HCT116 (cell line): ENCODE data around the gene NDUFC1. TPM values are rescaled to one million over a fixed set of nuclear protein-coding genes. Genes with fewer than 3 reads are reported as not detected.

Source experiments
- ATAC-seq: fragments of 200-7000 bp; cut with Tn5 transposase; 2 replicates; pipeline ENCODE4 v1.9.1; 2020; ENCODE audit warnings: mild to moderate bottlenecking, moderate library complexity
- BruUV-seq: library from RNA; stranded (reverse); fragments of 400-500 nt; replicated peaks from 2 replicates; lab custom pipeline; 2021; lab: Mats Ljungman, UMichigan
- CTCF ChIA-PET: fragments of 300-600 bp; sonication (Branson Sonifier 250); formaldehyde crosslinking; loops from one replicate; lab custom pipeline; 2021; ENCODE audit warnings: antibody characterized with exemption; lab: Charles Lee
- POLR2A ChIA-PET: fragments of 300-600, 350-600 bp; sonication (Branson Sonifier 250); formaldehyde crosslinking; loops from one replicate; lab custom pipeline; 2021; ENCODE audit warnings: antibody characterized with exemption; lab: Charles Lee
- RAD21 ChIA-PET, 2 experiments: fragments of 300-600 bp; sonication (Branson Sonifier 250); formaldehyde crosslinking; loops; one replicate each; lab custom pipeline; 2023; ENCODE audit warnings: low total read pairs in 2 of 2; ENCODE audit not compliant: uncharacterized antibody in 2 of 2, unreplicated experiment in 2 of 2, low non-redundant PET in 1 of 2; lab: Charles Lee
- DNase-seq: peaks from one replicate; pipeline ENCODE4 v3.0.0-alpha.2; 2010; ENCODE audit warnings: low read depth, low spot score
- H2AFZ ChIP-seq: fragments of 200-600 bp; shearing (Covaris generic), sonication (generic); 2 replicates; pipeline ENCODE4 v1.6.1; 2017; ENCODE audit warnings: low read depth, mixed run types, mixed read lengths, antibody characterized with exemption, low read length; ENCODE audit not compliant: poor library complexity, severe bottlenecking
- H3K27ac ChIP-seq: 2 replicates; pipeline ENCODE4 v1.5.1; 2012; ENCODE audit warnings: low read depth, low read length
- H3K27me3 ChIP-seq: fragments of 200-600 bp; sonication (generic); 2 replicates; pipeline ENCODE4 v1.6.1; 2016; ENCODE audit warnings: mixed run types, low read length, mixed read lengths; ENCODE audit not compliant: insufficient read depth
- H3K36me3 ChIP-seq, 2 experiments: fragments of 200-500 bp in 1 of 2; fragments of 200-600 bp in 1 of 2; sonication (Bioruptor generic) in 1 of 2; sonication (generic) in 1 of 2; 2 replicates each; pipeline versions ENCODE4 v1.5.1 to v1.6.1; 2014 to 2016; ENCODE audit warnings: low read length in 2 of 2, inconsistent platforms in 1 of 2, mixed read lengths in 1 of 2, mixed run types in 1 of 2; ENCODE audit not compliant: insufficient read depth in 2 of 2, control insufficient read depth in 1 of 2
- H3K4me1 ChIP-seq, 2 experiments: fragments of 200-600 bp in 1 of 2; sonication (generic) in 1 of 2; 2 replicates each; pipeline versions ENCODE4 v1.5.1 to v1.6.1; 2012 to 2017; ENCODE audit warnings: low read length in 2 of 2, inconsistent platforms in 1 of 2, mild to moderate bottlenecking in 1 of 2, mixed read lengths in 1 of 2, mixed run types in 1 of 2, moderate library complexity in 1 of 2; ENCODE audit not compliant: insufficient read depth in 2 of 2, control insufficient read depth in 1 of 2
- H3K4me2 ChIP-seq: fragments of 200-600 bp; sonication (generic); 2 replicates; pipeline ENCODE4 v1.6.1; 2017; ENCODE audit warnings: mixed run types, low read length, mixed read lengths
- H3K4me3 ChIP-seq, 2 experiments: fragments of 200-600 bp in 1 of 2; sonication (generic) in 1 of 2; replicated peaks in 1 of 2; 2 replicates each; pipeline ENCODE4 v1.5.1; 2011 to 2016; ENCODE audit warnings: low read length in 2 of 2, control low read depth in 1 of 2, low read depth in 1 of 2, mild to moderate bottlenecking in 1 of 2, mixed read lengths in 1 of 2, mixed run types in 1 of 2
- H3K79me2 ChIP-seq: fragments of 200-600 bp; sonication (generic); 2 replicates; pipeline ENCODE4 v1.6.1; 2017; ENCODE audit warnings: mild to moderate bottlenecking, mixed run types, low read length, moderate library complexity, mixed read lengths; ENCODE audit not compliant: insufficient read depth
- H3K9ac ChIP-seq: fragments of 200-600 bp; sonication (generic); 2 replicates; pipeline ENCODE4 v1.6.1; 2016; ENCODE audit warnings: low read length, mixed read lengths
- H3K9me2 ChIP-seq: fragments of 200-600 bp; sonication (generic), shearing (Covaris generic); 2 replicates; pipeline ENCODE4 v1.6.1; 2017; ENCODE audit warnings: mixed run types, mild to moderate bottlenecking, moderate library complexity; ENCODE audit not compliant: insufficient read depth
- H3K9me3 ChIP-seq, 2 experiments: fragments of 200-500 bp in 1 of 2; fragments of 200-600 bp in 1 of 2; sonication (Bioruptor generic) in 1 of 2; sonication (generic) in 1 of 2; 2 replicates each; pipeline ENCODE4 v1.6.1; 2014 to 2017; ENCODE audit warnings: low read length in 2 of 2, mixed read lengths in 2 of 2, inconsistent platforms in 1 of 2, low read depth in 1 of 2, mild to moderate bottlenecking in 1 of 2, mixed run types in 1 of 2, moderate library complexity in 1 of 2; ENCODE audit not compliant: control insufficient read depth in 1 of 2, insufficient read depth in 1 of 2
- H4K20me1 ChIP-seq: fragments of 200-600 bp; sonication (generic), shearing (Covaris generic); 2 replicates; pipeline ENCODE4 v1.6.1; 2017; ENCODE audit warnings: mixed run types, mild to moderate bottlenecking, moderate library complexity; ENCODE audit not compliant: insufficient read depth
- CEBPB ChIP-seq: IDR thresholded peaks from 2 replicates; pipeline ENCODE4 v1.6.1; 2012; ENCODE audit warnings: low read depth
- EZH2phosphoT487 ChIP-seq: fragments of 200-600 bp; IDR thresholded peaks from 2 replicates; pipeline ENCODE4 v1.6.1; 2018; ENCODE audit warnings: antibody characterized with exemption, borderline replicate concordance
- JUND ChIP-seq: IDR thresholded peaks from 2 replicates; pipeline ENCODE4 v1.6.1; 2012
- POLR2AphosphoS5 ChIP-seq: IDR thresholded peaks from 2 replicates; pipeline ENCODE4 v1.6.1; 2011; ENCODE audit warnings: mild to moderate bottlenecking, low read depth, low read length, moderate library complexity
- REST ChIP-seq: IDR thresholded peaks from 2 replicates; pipeline ENCODE4 v1.6.1; 2012; ENCODE audit warnings: low read depth
- SIN3A ChIP-seq: IDR thresholded peaks from 2 replicates; pipeline ENCODE4 v1.6.1; 2012; ENCODE audit warnings: low read depth
- SP1 ChIP-seq: IDR thresholded peaks from 2 replicates; pipeline ENCODE4 v1.6.1; 2012; ENCODE audit warnings: low read depth
- TCF7L2 ChIP-seq: IDR thresholded peaks from 2 replicates; pipeline ENCODE4 v1.7.0; 2011; ENCODE audit warnings: borderline replicate concordance, inconsistent platforms; ENCODE audit not compliant: insufficient read depth, insufficient read length; ENCODE audit errors: extremely low read depth
- YY1 ChIP-seq: IDR thresholded peaks from 2 replicates; pipeline ENCODE4 v1.6.1; 2011; ENCODE audit warnings: low read length, low read depth, moderate library complexity, mild to moderate bottlenecking; ENCODE audit not compliant: insufficient replicate concordance; ENCODE audit errors: extremely low read depth
- ZFX ChIP-seq: fragments of 450-650 bp; IDR thresholded peaks from 2 replicates; pipeline ENCODE4 v1.6.1; 2017
- intact Hi-C: fragments of 100-400 bp; cut with micrococcal nuclease; formaldehyde crosslinking; loops from 2 replicates; pipeline ENCODE4 v1.10.0; 2022
- total RNA-seq: library from RNA; stranded (reverse); gene quantifications from one replicate; pipeline ENCODE4 v1.2.1, GENCODE V29; 2021; ENCODE audit not compliant: unreplicated experiment
- TF ChIP-seq, protein P1 (sequence below): IDR thresholded peaks from 2 replicates; pipeline ENCODE4 v1.6.1; 2011; ENCODE audit warnings: mild to moderate bottlenecking, low read length, moderate library complexity; ENCODE audit not compliant: insufficient replicate concordance; ENCODE audit errors: extremely low read depth
- TF ChIP-seq, protein P2 (sequence below), 3 experiments: fragments of 200-600 bp in 1 of 3; sonication (generic) in 1 of 3; IDR thresholded peaks in 2 of 3; conservative IDR thresholded peaks in 1 of 3; 2 replicates each; pipeline ENCODE4 v1.5.1; 2012 to 2017; ENCODE audit warnings: low read depth in 2 of 3, low read length in 2 of 3, antibody characterized with exemption in 1 of 3, borderline replicate concordance in 1 of 3, control low read depth in 1 of 3, mild to moderate bottlenecking in 1 of 3, mixed read lengths in 1 of 3, mixed run types in 1 of 3, moderate library complexity in 1 of 3; ENCODE audit not compliant: insufficient read depth in 1 of 3

Gene NDUFC1
- total RNA-seq, 1 experiment from 2014 or later = 86.9 TPM

DNA sequence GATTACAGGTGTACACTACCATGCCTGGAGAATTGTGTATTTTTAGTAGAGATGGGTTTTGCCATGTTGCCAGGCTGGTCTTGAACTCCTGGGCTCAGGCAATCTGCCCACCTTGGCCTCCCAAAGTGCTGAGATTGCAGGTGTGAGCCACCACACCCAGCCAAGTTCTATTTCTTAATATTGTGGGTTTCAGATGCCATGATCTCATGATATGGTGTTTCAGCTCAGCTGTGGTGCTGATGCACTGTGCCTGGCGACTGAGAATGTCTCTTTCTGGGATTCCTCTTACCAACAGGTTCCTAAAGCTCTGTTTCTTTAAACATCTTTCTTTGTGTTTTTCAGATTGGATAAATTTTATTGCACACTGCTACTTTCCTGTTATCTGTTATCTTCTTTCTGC, 17.3 kb upstream of the NDUFC1 start (continued):
- no peak for TF ChIP-seq REST
- TF ChIP-seq EZH2phosphoT487 = no peak
- TF ChIP-seq POLR2AphosphoS5 = no peak

GRCh38 chr4:139317635-139318034, 15.4 kb upstream of the NDUFC1 start:
- Histone ChIP-seq H3K9me2 (no peaks in the 10 kb centered on the region), H4K20me1 (peaks cover 54% of the 10 kb centered on the region; the same call in 1 of the 2 replicates), H3K4me1 (no peaks in the 10 kb centered on the region), H2AFZ (no peak overlapping the region), H3K9me3 (no peaks in the 10 kb centered on the region), H3K27ac (no peak overlapping the region), H3K9ac (no peak overlapping the region), H3K79me2 (peaks cover 100% of the 10 kb centered on the region), H3K4me2 (no peak overlapping the region), H3K27me3 (no peaks in the 10 kb centered on the region), H3K4me3 (no peak overlapping the region), H3K36me3 (no peaks in the 10 kb centered on the region)
- intact Hi-C loops = no loop called here
- BruUV-seq = no TSS peak
- POLR2A ChIA-PET = no interaction called here
- RAD21 ChIA-PET = no interaction called here
- DNase-seq = no peak
- no peak for TF ChIP-seq YY1
- no peak for TF ChIP-seq JUND
- TF ChIP-seq, protein P1, sequence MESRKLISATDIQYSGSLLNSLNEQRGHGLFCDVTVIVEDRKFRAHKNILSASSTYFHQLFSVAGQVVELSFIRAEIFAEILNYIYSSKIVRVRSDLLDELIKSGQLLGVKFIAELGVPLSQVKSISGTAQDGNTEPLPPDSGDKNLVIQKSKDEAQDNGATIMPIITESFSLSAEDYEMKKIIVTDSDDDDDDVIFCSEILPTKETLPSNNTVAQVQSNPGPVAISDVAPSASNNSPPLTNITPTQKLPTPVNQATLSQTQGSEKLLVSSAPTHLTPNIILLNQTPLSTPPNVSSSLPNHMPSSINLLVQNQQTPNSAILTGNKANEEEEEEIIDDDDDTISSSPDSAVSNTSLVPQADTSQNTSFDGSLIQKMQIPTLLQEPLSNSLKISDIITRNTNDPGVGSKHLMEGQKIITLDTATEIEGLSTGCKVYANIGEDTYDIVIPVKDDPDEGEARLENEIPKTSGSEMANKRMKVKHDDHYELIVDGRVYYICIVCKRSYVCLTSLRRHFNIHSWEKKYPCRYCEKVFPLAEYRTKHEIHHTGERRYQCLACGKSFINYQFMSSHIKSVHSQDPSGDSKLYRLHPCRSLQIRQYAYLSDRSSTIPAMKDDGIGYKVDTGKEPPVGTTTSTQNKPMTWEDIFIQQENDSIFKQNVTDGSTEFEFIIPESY = no peak
- TF ChIP-seq ZFX = no peak
- no peak for TF ChIP-seq SIN3A
- TF ChIP-seq SP1 = no peak
- no peak for TF ChIP-seq TCF7L2
- TF ChIP-seq CEBPB = no peak
- TF ChIP-seq, protein P2, sequence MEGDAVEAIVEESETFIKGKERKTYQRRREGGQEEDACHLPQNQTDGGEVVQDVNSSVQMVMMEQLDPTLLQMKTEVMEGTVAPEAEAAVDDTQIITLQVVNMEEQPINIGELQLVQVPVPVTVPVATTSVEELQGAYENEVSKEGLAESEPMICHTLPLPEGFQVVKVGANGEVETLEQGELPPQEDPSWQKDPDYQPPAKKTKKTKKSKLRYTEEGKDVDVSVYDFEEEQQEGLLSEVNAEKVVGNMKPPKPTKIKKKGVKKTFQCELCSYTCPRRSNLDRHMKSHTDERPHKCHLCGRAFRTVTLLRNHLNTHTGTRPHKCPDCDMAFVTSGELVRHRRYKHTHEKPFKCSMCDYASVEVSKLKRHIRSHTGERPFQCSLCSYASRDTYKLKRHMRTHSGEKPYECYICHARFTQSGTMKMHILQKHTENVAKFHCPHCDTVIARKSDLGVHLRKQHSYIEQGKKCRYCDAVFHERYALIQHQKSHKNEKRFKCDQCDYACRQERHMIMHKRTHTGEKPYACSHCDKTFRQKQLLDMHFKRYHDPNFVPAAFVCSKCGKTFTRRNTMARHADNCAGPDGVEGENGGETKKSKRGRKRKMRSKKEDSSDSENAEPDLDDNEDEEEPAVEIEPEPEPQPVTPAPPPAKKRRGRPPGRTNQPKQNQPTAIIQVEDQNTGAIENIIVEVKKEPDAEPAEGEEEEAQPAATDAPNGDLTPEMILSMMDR (IDR thresholded peaks at IDR 0.05 in 2 of 3, conservative IDR thresholded peaks at IDR 0.05 in 1 of 3; ENCODE audit: borderline replicate concordance in 1 of 3, insufficient read depth in 1 of 3, low read depth in 2 of 3, low read length in 2 of 3) = no peak
- no peak for ATAC-seq
- CTCF ChIA-PET = no interaction called here
